Prostate gland (tissue), 2 donors: ENCODE results near the gene ANKLE1.

Experiments
- POLR2AphosphoS5 ChIP-seq: sonication (generic); formaldehyde crosslinking; IDR thresholded peaks from one replicate; pipeline ENCODE4 v1.6.1; 2017; ENCODE audit warnings: antibody characterized with exemption
- TF ChIP-seq, protein P1 (sequence below), 4 experiments: fragments of 200-600 bp in 2 of 4; fragments of 450-650 bp in 2 of 4; sonication (generic) in 2 of 4; IDR thresholded peaks; 1 replicate in 3 of 4; 2 replicates in 1 of 4; pipeline ENCODE4 v1.5.1; 2016 to 2019; ENCODE audit warnings: antibody characterized with exemption in 4 of 4, mild to moderate bottlenecking in 2 of 4, moderate library complexity in 2 of 4

DNA sequence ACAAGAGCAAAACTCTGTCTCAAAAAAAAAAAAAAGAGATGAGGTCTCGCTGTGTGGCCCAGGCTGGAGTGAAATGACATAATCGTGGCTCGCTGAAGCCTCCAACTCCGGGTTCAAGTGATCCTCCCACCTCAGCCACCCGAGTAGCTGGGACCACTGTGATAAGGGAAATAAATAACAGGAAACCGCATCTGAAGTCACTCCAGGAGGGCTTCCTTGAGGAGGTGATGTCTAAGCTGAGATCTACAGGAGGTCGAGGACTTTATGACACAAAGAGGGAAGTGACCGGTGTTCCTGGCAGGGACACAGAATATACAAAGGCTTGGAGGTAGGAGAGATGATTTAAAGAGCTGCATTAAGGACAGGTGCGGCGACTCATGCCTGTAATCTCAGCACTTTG lies 27.1 kb upstream of the ANKLE1 start:
- TF ChIP-seq, protein P1, sequence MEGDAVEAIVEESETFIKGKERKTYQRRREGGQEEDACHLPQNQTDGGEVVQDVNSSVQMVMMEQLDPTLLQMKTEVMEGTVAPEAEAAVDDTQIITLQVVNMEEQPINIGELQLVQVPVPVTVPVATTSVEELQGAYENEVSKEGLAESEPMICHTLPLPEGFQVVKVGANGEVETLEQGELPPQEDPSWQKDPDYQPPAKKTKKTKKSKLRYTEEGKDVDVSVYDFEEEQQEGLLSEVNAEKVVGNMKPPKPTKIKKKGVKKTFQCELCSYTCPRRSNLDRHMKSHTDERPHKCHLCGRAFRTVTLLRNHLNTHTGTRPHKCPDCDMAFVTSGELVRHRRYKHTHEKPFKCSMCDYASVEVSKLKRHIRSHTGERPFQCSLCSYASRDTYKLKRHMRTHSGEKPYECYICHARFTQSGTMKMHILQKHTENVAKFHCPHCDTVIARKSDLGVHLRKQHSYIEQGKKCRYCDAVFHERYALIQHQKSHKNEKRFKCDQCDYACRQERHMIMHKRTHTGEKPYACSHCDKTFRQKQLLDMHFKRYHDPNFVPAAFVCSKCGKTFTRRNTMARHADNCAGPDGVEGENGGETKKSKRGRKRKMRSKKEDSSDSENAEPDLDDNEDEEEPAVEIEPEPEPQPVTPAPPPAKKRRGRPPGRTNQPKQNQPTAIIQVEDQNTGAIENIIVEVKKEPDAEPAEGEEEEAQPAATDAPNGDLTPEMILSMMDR (IDR thresholded peaks at IDR 0.05): no peak
- TF ChIP-seq POLR2AphosphoS5: no peak
